Activated T-cell treated with anti-CD3 and anti-CD28 coated beads for 48 hours (primary cell): ENCODE measurements around the gene BEND5.

Experiments
- DNase-seq: peaks from one replicate; pipeline ENCODE4 v3.0.0-alpha.2; 2020; ENCODE audit warnings: low read depth

BEND5 gene

DNA sequence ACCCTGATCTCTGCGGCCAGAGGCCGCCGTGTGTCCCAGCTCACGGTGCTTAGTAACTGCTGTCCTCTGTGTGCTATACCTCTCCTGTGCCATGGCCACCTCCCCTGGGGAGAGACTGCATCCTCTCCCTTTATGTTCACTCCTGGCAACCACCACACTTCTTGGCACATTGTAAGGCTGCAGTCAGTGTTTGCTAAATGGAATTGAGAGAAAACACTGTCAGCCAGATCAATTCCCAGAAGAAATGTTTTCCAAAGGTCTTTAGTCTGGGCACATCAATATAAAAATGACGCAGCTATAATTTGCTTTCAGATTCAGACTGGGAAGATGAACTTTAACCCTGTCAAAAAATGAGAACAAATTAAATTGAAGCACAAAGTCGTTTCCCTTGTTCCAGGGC, 96.8 kb downstream of the BEND5 start:
- DNase-seq = no peak

DNA sequence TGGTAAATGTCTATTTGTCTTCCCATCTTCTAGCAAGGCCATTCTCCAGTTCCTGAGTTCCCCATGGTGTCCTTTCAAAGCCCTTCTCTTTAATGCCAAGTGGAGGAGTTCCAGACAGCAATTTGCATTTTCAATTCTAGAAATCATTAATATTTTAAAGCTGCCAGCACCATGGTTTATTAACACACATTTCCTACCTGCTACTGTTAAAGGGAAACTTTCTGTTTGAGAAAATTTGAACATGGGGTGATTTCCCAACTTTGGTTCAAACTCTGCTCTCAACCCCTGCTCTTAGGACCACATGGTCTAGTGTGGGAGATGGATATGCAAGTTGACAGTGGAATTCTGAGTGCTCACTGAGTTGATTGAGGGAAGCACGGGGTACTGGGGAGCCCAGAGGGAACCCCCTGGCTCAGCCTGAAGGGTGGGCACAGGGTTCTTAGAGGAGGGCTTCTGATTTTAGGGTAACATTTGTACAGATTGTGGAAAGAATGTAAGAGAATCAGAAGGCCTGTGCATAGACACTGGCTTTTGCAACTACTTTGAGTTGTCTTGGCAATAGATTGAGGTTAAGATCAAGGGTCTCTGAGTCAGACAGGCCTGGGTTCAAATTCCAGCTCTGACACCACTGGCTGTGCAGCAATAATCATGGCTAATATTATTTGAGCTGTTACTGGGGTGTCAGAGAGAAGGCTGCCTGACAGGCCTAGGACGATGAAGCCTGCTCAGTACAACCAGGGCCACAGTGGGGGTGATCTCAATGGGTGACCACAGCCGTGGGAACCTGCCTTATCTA, 97.8 kb downstream of the BEND5 start:
- DNase-seq = no peak
